Ectodermal cell (in vitro differentiated cells): ENCODE measurements around the gene CBLL1.

ENCODE experiments used
- H3K27ac ChIP-seq: 2 replicates; pipeline ENCODE4 v1.7.0; 2013; ENCODE audit warnings: mild to moderate bottlenecking, low read depth, low read length; ENCODE audit not compliant: insufficient read depth, poor library complexity, severe bottlenecking
- H3K27me3 ChIP-seq: 2 replicates; pipeline ENCODE4 v1.7.0; 2013; ENCODE audit warnings: mild to moderate bottlenecking, low read length; ENCODE audit not compliant: insufficient read depth, control insufficient read depth, poor library complexity, severe bottlenecking
- H3K36me3 ChIP-seq: one replicate; pipeline ENCODE4 v1.7.0; 2013; ENCODE audit warnings: low read length; ENCODE audit not compliant: control insufficient read depth, insufficient read depth
- H3K4me1 ChIP-seq: one replicate; pipeline ENCODE4 v1.7.0; 2013; ENCODE audit warnings: low read length; ENCODE audit not compliant: control insufficient read depth, insufficient read depth
- H3K4me3 ChIP-seq: 2 replicates; pipeline ENCODE4 v1.7.0; 2013; ENCODE audit warnings: low read depth, low read length, control low read depth; ENCODE audit not compliant: insufficient read depth
- H3K9me3 ChIP-seq: 2 replicates; pipeline ENCODE4 v1.7.0; 2013; ENCODE audit warnings: mild to moderate bottlenecking, low read length, moderate library complexity; ENCODE audit not compliant: control insufficient read depth
- WGBS, 2 experiments: methylation state at CpG; one replicate each; pipeline ENCODE4 v1.1.7; 2013; ENCODE audit warnings: missing lambda C conversion rate in 2 of 2; 5-methylcytosine and 5-hydroxymethylcytosine counted together

Gene CBLL1

DNA sequence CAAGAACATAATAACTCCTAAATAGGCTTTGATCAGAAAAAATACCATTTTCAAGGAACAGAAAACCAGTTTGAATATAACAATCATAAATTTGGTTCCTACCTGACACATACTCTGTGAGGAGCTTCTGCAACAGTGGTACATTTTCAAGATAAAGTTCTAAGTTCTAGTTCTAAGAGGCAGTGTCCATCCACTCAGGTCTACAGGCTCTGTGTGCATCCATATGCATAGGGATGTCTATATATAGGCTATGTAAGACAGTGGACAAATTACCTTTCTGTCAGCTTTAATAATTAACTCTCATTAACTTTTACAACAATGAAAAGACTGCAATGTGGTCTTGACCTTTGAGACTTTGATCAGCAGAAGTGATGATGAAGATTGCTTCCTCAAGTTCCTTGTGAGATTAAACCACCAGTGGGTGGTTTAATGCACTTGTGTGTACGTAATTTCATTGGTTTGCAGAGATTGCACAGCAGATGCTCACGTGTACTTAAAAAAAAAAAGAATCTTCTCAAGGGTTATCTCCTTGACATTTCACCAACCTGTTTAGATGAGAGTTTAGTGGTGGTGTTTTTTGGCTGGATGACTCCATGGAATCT, 59.2 kb downstream of the CBLL1 start, which contains the start of gene SLC26A3:
TSS of gene SLC26A3 (minus strand) at position 215 of the 602 bp plus-strand sequence. CDS start 8,714 bp downstream, outside the sequence.
- Histone ChIP-seq H3K4me1 (no peaks in the 10 kb centered on the region), H3K9me3 (no peaks in the 10 kb centered on the region), H3K27me3 (no peaks in the 10 kb centered on the region), H3K4me3 (no peak within 1 kb of the TSS), H3K27ac (no peak within 1 kb of the TSS), H3K36me3 (no peaks in the 10 kb centered on the region)
- WGBS, 2 experiments: 90 to 94% methylated on average over 2 of the region's 2 CpGs

DNA sequence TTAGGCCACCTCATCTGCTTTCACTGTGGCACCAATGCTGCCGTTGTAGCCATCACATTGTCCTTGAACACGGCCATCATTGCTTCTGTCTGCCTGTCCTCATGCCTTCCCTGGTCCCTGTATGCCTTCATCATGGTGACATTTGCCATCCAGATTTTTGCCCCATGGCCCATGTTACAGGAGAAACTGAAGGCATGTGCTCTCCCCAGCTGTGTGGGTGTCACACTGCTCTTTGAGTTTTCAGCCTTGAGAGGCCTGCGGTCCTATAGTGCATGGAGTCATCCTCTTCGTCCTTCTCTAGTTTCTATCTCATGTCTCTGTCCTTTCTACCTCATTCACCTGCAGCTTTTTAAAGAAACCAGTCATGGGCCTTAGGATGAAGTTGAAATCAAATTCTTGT, 65.2 kb downstream of the CBLL1 start:
- Histone ChIP-seq H3K4me3 (no peak overlapping the region), H3K27me3 (no peaks in the 10 kb centered on the region), H3K4me1 (no peaks in the 10 kb centered on the region), H3K36me3 (no peaks in the 10 kb centered on the region), H3K27ac (no peak overlapping the region), H3K9me3 (no peaks in the 10 kb centered on the region)
- 94% methylated on average over 4 of the region's 4 CpGs for WGBS, 2 experiments

GRCh38 chr7:107810626-107811025, 66.7 kb downstream of the CBLL1 start:
- 82 to 84% methylated on average over 3 of the region's 3 CpGs for WGBS, 2 experiments
- H3K36me3 ChIP-seq: no peaks in the 10 kb centered on the region
- no peaks in the 10 kb centered on the region for H3K9me3 ChIP-seq
- H3K4me1 ChIP-seq: no peaks in the 10 kb centered on the region
- H3K27me3 ChIP-seq: no peaks in the 10 kb centered on the region
- H3K27ac ChIP-seq: no peak overlapping the region
- no peak overlapping the region for H3K4me3 ChIP-seq
